HepG2 (cell line): ENCODE results near the gene TRABD. TPM values are rescaled to one million over a fixed set of nuclear protein-coding genes. Genes with fewer than 3 reads are reported as not detected.
A peak's percentile ranks its signal among the peaks of the same experiment; 100 is the strongest.

Source experiments
- ATF5 ChIP-seq: sonication (generic); formaldehyde crosslinking; IDR thresholded peaks from 2 replicates; pipeline ENCODE4 v1.4.0; 2020; ENCODE audit warnings: mild to moderate bottlenecking, low read depth, missing genetic modification reagents
- ERF ChIP-seq: IDR thresholded peaks from 2 replicates; pipeline ENCODE4 v1.6.1; 2018; ENCODE audit warnings: missing biosample characterization, missing genetic modification reagents
- HNF4G ChIP-seq, 2 experiments: sonication (generic) in 1 of 2; formaldehyde crosslinking in 1 of 2; IDR thresholded peaks; 2 replicates each; pipeline versions ENCODE4 v1.4.0 to v1.6.1; 2011 to 2020; ENCODE audit warnings: borderline replicate concordance in 2 of 2, low read depth in 2 of 2, mild to moderate bottlenecking in 2 of 2, low read length in 1 of 2, missing genetic modification reagents in 1 of 2, moderate library complexity in 1 of 2
- KDM5A ChIP-seq: fragments of 200-600 bp; sonication (generic); IDR thresholded peaks from 2 replicates; pipeline ENCODE4 v1.7.0; 2018; ENCODE audit warnings: antibody characterized with exemption, mild to moderate bottlenecking, low read length, borderline replicate concordance
- KMT2B ChIP-seq: IDR thresholded peaks from 2 replicates; pipeline ENCODE4 v1.6.1; 2016; ENCODE audit warnings: missing genetic modification reagents, missing compliant biosample characterization
- NFAT5 ChIP-seq: sonication (generic); formaldehyde crosslinking; IDR thresholded peaks from 2 replicates; pipeline ENCODE4 v1.4.0; 2020; ENCODE audit warnings: missing genetic modification reagents
- POLR2AphosphoS2 ChIP-seq: IDR thresholded peaks from 2 replicates; pipeline ENCODE4 v1.6.1; 2011; ENCODE audit warnings: low read depth, low read length, improper control_type of control experiment
- RBFOX2 ChIP-seq: fragments of 200-400 bp; formaldehyde crosslinking; IDR thresholded peaks from 2 replicates; pipeline ENCODE4 v1.6.1; 2017; ENCODE audit warnings: low read depth, mild to moderate bottlenecking, low read length
- REL ChIP-seq: sonication (generic); formaldehyde crosslinking; conservative IDR thresholded peaks from 2 replicates; pipeline ENCODE4 v1.8.0; 2022; ENCODE audit warnings: mild to moderate bottlenecking, missing genetic modification reagents, moderate library complexity
- SAP130 ChIP-seq: IDR thresholded peaks from 2 replicates; pipeline ENCODE4 v1.6.1; 2016; ENCODE audit warnings: low read depth
- SMAD3 ChIP-seq: sonication (generic); formaldehyde crosslinking; IDR thresholded peaks from 2 replicates; pipeline ENCODE4 v1.4.0; 2020; ENCODE audit warnings: missing genetic modification reagents
- SP1 ChIP-seq, 2 experiments: fragments of 450-650 bp in 1 of 2; sonication (generic) in 1 of 2; formaldehyde crosslinking in 1 of 2; IDR thresholded peaks; 2 replicates each; pipeline versions ENCODE4 v1.4.0 to v1.6.1; 2016 to 2020; ENCODE audit warnings: missing genetic modification reagents in 1 of 2
- ZC3H13 ChIP-seq: sonication (generic); formaldehyde crosslinking; IDR thresholded peaks from 2 replicates; pipeline ENCODE4 v1.8.1; 2023; ENCODE audit warnings: mild to moderate bottlenecking, missing genetic modification reagents, moderate library complexity
- ZMAT5 ChIP-seq: sonication (generic); formaldehyde crosslinking; IDR thresholded peaks from 2 replicates; pipeline ENCODE4 v1.5.0; 2020; ENCODE audit warnings: mild to moderate bottlenecking, low read depth, missing genetic modification reagents, borderline replicate concordance
- ZNF160 ChIP-seq: sonication (generic); formaldehyde crosslinking; IDR thresholded peaks from 2 replicates; pipeline ENCODE4 v1.8.0; 2022; ENCODE audit warnings: mild to moderate bottlenecking, inconsistent platforms, missing genetic modification reagents
- ZNF329 ChIP-seq: sonication (generic); formaldehyde crosslinking; IDR thresholded peaks from 2 replicates; pipeline ENCODE4 v1.9.0; 2021; ENCODE audit warnings: low read depth, mild to moderate bottlenecking, missing genetic modification reagents
- ZNF556 ChIP-seq: sonication (generic); formaldehyde crosslinking; IDR thresholded peaks from 2 replicates; pipeline ENCODE4 v1.4.0; 2020; ENCODE audit warnings: mild to moderate bottlenecking, missing genetic modification reagents, borderline replicate concordance
- ZNF598 ChIP-seq: sonication (generic); formaldehyde crosslinking; IDR thresholded peaks from 2 replicates; pipeline ENCODE4 v1.5.1; 2020; ENCODE audit warnings: mild to moderate bottlenecking, missing genetic modification reagents, borderline replicate concordance
- ZNF619 ChIP-seq: sonication (generic); formaldehyde crosslinking; IDR thresholded peaks from 2 replicates; pipeline ENCODE4 v1.4.0; 2020; ENCODE audit warnings: mild to moderate bottlenecking, missing genetic modification reagents
- ZNF703 ChIP-seq: sonication (generic); formaldehyde crosslinking; IDR thresholded peaks from 2 replicates; pipeline ENCODE4 v1.5.1; 2020; ENCODE audit warnings: missing genetic modification reagents, mild to moderate bottlenecking, moderate library complexity, borderline replicate concordance
- ZNF788 ChIP-seq: sonication (generic); formaldehyde crosslinking; IDR thresholded peaks from 2 replicates; pipeline ENCODE4 v1.5.0; 2020; ENCODE audit warnings: mild to moderate bottlenecking, missing genetic modification reagents, borderline replicate concordance
- ZNF816 ChIP-seq: sonication (generic); formaldehyde crosslinking; IDR thresholded peaks from 2 replicates; pipeline ENCODE4 v1.8.0; 2022; ENCODE audit warnings: missing genetic modification reagents, mild to moderate bottlenecking, borderline replicate concordance
- polyA plus RNA-seq, 8 experiments: library from polyadenylated mRNA; depleted of rRNA in 3 of 8; stranded (reverse) in 7 of 8; unstranded in 1 of 8; fragments of >200 nt; fragmentation: Illumina TruSeq in 4 of 8; extraction: Trizol in 4 of 8; gene quantifications; 2 replicates each; pipeline versions ENCODE4 v1.2.1 to v1.2.3, GENCODE V29; 2011 to 2016; ENCODE audit warnings: low read depth in 4 of 8, missing spikeins in 1 of 8, mixed read lengths in 1 of 8; ENCODE audit not compliant: insufficient read depth in 1 of 8
- total RNA-seq, 5 experiments: library from RNA; depleted of rRNA; stranded (reverse); fragments of >200 nt; fragmentation: Illumina TruSeq; extraction: Trizol; gene quantifications; 2 replicates each; pipeline ENCODE4 v1.2.3, GENCODE V29; 2016; ENCODE audit warnings: low read depth in 1 of 5

TRABD gene
- total and polyA plus RNA-seq, 2 of the 13 experiments (the other 11 are each of a cell fraction or from before 2014, with no cell fraction given) = 21.5 to 28.9 TPM

GRCh38 chr22:50202130-50202666 is 16.5 kb downstream of the TRABD start (continued):
- TF ChIP-seq NFAT5 (CRISPR knock-in tag) = no peak
- TF ChIP-seq KMT2B = no peak
- TF ChIP-seq SP1 (IDR thresholded peaks at IDR 0.05) = no peak
- no peak for TF ChIP-seq SP1 (CRISPR knock-in tag; IDR thresholded peaks at IDR 0.05)
- TF ChIP-seq ATF5 (CRISPR knock-in tag) = no peak
- no peak for TF ChIP-seq ZNF160
- no peak for TF ChIP-seq SMAD3
- peak; percentile 52; the same call in 1 of the 2 replicates for TF ChIP-seq SAP130 (CRISPR knock-in tag)
- TF ChIP-seq ZNF556 (CRISPR knock-in tag) = no peak
- no peak for TF ChIP-seq ZNF788 (CRISPR knock-in tag)
- TF ChIP-seq REL (CRISPR knock-in tag) = no peak
- TF ChIP-seq ERF (CRISPR knock-in tag) = no peak; the same call in 1 of the 2 replicates
- TF ChIP-seq ZNF703 = no peak
- no peak for TF ChIP-seq POLR2AphosphoS2
- TF ChIP-seq ZMAT5 (CRISPR knock-in tag) = no peak
- TF ChIP-seq ZNF816 (CRISPR knock-in tag) = no peak
- peak; percentile 42; the same call in 1 of the 2 replicates for TF ChIP-seq HNF4G (IDR thresholded peaks at IDR 0.05; ENCODE audit: borderline replicate concordance, low read depth, low read length)
- TF ChIP-seq HNF4G (CRISPR knock-in tag; IDR thresholded peaks at IDR 0.05; ENCODE audit: borderline replicate concordance, low read depth) = no peak
- TF ChIP-seq ZNF619 (CRISPR knock-in tag) = no peak
- TF ChIP-seq ZNF329 (CRISPR knock-in tag) = no peak
- no peak for TF ChIP-seq ZC3H13 (CRISPR knock-in tag)
- no peak for TF ChIP-seq ZNF598 (CRISPR knock-in tag)
- no peak for TF ChIP-seq KDM5A
- TF ChIP-seq RBFOX2 = no peak
